Breast epithelium (tissue), 4 donors: Measurements from ENCODE around the gene AARS2. TPM values are rescaled to one million over a fixed set of nuclear protein-coding genes. Genes with fewer than 3 reads are reported as not detected.

Source experiments
- DNase-seq, 2 donors: peaks; one replicate each; pipeline ENCODE4 v3.0.0-alpha.2; 2019; ENCODE audit warnings: low spot score in 2 of 2
- H3K27ac ChIP-seq, 2 donors: fragments of 200-600 bp; sonication (generic) in 1 of 2; one replicate each; pipeline ENCODE4 v1.5.1; 2016 to 2019; ENCODE audit warnings: mild to moderate bottlenecking in 1 of 2
- H3K27me3 ChIP-seq, 2 donors: fragments of 200-600 bp; sonication (generic) in 1 of 2; one replicate each; pipeline versions ENCODE4 v1.5.1 to v1.6.0; 2017 to 2019; ENCODE audit warnings: control low read depth in 1 of 2, mild to moderate bottlenecking in 1 of 2
- H3K36me3 ChIP-seq: fragments of 200-600 bp; one replicate; pipeline ENCODE4 v1.5.1; 2019
- H3K4me1 ChIP-seq, 2 donors: fragments of 200-600 bp; sonication (generic); one replicate each; pipeline ENCODE4 v1.5.1; 2016 to 2019; ENCODE audit warnings: control low read depth in 1 of 2
- H3K4me3 ChIP-seq, 3 donors: fragments of 200-600 bp; sonication (generic); 1 replicate in 2 of 3; 2 replicates in 1 of 3; pipeline ENCODE4 v1.5.1; 2016 to 2019; ENCODE audit warnings: mild to moderate bottlenecking in 3 of 3, moderate library complexity in 2 of 3
- H3K9me3 ChIP-seq, 2 donors: fragments of 200-600 bp; sonication (generic) in 1 of 2; one replicate each; pipeline ENCODE4 v1.5.1; 2016 to 2019; ENCODE audit warnings: control low read depth in 1 of 2
- CTCF ChIP-seq, 3 donors: fragments of 450-650 bp; IDR thresholded peaks; one replicate each; pipeline ENCODE4 v1.5.1; 2016 to 2017; ENCODE audit warnings: antibody characterized with exemption in 3 of 3, mild to moderate bottlenecking in 3 of 3, moderate library complexity in 3 of 3
- POLR2A ChIP-seq: fragments of 450-650 bp; IDR thresholded peaks from one replicate; pipeline ENCODE4 v1.6.1; 2016; ENCODE audit warnings: antibody characterized with exemption, mild to moderate bottlenecking, moderate library complexity
- POLR2AphosphoS5 ChIP-seq, 3 donors: sonication (generic); formaldehyde crosslinking; IDR thresholded peaks; one replicate each; pipeline ENCODE4 v1.6.1; 2017; ENCODE audit warnings: antibody characterized with exemption in 3 of 3
- intact Hi-C: fragments of 100-400 bp; cut with DNase I; formaldehyde crosslinking; loops from one replicate; pipeline ENCODE4 v1.15.1; 2023; ENCODE audit warnings: low total_unique reads
- total RNA-seq, 3 donors: library from RNA; depleted of rRNA; stranded (reverse); fragments of >200 nt; gene quantifications; one replicate each; pipeline ENCODE4 v1.1.0, GENCODE V29; 2016

The AARS2 gene
- total RNA-seq, 3 donors from 2014 or later: 6.9 to 16.5 (median 12.8) TPM

- H3K9me3 ChIP-seq: no peaks in the 10 kb centered on the region
- peaks cover 0 to 32% of the 10 kb centered on the region in 2 donors for H3K27me3 ChIP-seq
These were observed 26.4 kb downstream of the AARS2 start for GRCh38 chr6:44286747-44287146.

DNA sequence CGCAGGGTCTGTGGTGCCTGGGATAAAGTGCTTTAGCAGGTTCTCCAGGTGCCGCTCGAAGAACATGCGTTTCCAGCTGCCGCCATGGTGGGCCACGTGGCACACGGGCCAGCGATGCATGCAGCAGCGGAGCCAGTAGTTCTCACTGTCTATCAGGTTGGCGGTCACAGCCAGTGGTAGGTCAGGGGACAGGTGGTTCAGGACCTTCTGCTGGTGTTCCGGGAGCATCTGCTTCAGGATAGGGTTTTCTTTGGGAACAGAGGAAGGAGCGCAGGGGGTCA is 26.9 kb downstream of the AARS2 start:
- H3K27me3 ChIP-seq: peaks cover 0 to 29% of the 10 kb centered on the region in 2 donors
- TF ChIP-seq POLR2AphosphoS5 (IDR thresholded peaks at IDR 0.05) (no peak), POLR2A (no peak)
- no peak overlapping the region for H3K27ac ChIP-seq
- no peaks in the 10 kb centered on the region for H3K9me3 ChIP-seq
- no peak for DNase-seq
- no peak overlapping the region for H3K4me3 ChIP-seq
- no peaks in the 10 kb centered on the region for H3K4me1 ChIP-seq
- no peaks in the 10 kb centered on the region for H3K36me3 ChIP-seq
- intact Hi-C loops: no loop called here

More at GRCh38 chr6:44286747-44287146, 26.4 kb downstream of the AARS2 start:
- no peak for DNase-seq
- no peak for TF ChIP-seq POLR2AphosphoS5 (IDR thresholded peaks at IDR 0.05)
- Histone ChIP-seq H3K36me3 (no peaks in the 10 kb centered on the region), H3K27ac (no peak overlapping the region), H3K4me1 (no peaks in the 10 kb centered on the region), H3K4me3 (no peak overlapping the region)
- intact Hi-C loops: no loop called here

- Histone ChIP-seq H3K36me3 (no peaks in the 10 kb centered on the region), H3K27me3 (peaks cover 0 to 24% of the 10 kb centered on the region in 2 donors), H3K4me1 (no peaks in the 10 kb centered on the region), H3K9me3 (no peaks in the 10 kb centered on the region), H3K4me3 (no peak overlapping the region), H3K27ac (no peak overlapping the region)
- TF ChIP-seq CTCF (IDR thresholded peaks at IDR 0.05) (no peak), POLR2AphosphoS5 (IDR thresholded peaks at IDR 0.05) (no peak), POLR2A (no peak)
- intact Hi-C loops: no loop called here
- no peak for DNase-seq
These were observed 27.4 kb downstream of the AARS2 start for GRCh38 chr6:44285552-44286284.

- no peak overlapping the region for H3K4me3 ChIP-seq
- TF ChIP-seq CTCF (IDR thresholded peaks at IDR 0.05): no peak
- TF ChIP-seq POLR2A: no peak
- no peak for TF ChIP-seq POLR2AphosphoS5 (IDR thresholded peaks at IDR 0.05)
- H3K9me3 ChIP-seq: no peaks in the 10 kb centered on the region
- H3K4me1 ChIP-seq: no peaks in the 10 kb centered on the region
- H3K27ac ChIP-seq: no peak overlapping the region
- intact Hi-C loops: no loop called here
- H3K27me3 ChIP-seq: peaks cover 0 to 15% of the 10 kb centered on the region in 2 donors
- DNase-seq: no peak
- no peaks in the 10 kb centered on the region for H3K36me3 ChIP-seq
These were observed 28.3 kb downstream of the AARS2 start for GRCh38 chr6:44284867-44285266.

DNA sequence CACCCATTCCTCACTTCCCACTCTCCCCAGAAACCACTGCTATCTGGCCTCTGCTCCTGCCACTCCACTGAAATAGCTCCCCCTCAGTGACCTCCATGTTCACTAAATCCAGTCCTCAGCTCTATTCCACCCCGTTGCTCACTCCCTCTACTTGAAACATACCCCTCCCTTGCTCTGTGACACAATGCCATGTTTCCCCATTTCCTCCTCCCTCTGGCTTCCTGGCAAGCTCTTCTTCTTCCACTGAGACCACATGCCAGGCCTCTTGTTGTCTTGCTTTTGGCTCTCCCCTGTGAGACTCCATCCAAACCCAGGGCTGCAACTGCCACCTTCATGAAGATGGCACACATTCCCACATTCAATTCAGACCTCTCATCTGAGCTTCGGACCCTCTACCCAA is 29.0 kb downstream of the AARS2 start:
- Histone ChIP-seq H3K27me3 (peaks cover 0 to 10% of the 10 kb centered on the region in 2 donors), H3K4me1 (no peaks in the 10 kb centered on the region), H3K36me3 (no peaks in the 10 kb centered on the region), H3K9me3 (no peaks in the 10 kb centered on the region), H3K4me3 (no peak overlapping the region), H3K27ac (no peak overlapping the region)
- no peak for TF ChIP-seq CTCF (IDR thresholded peaks at IDR 0.05)
- no peak for TF ChIP-seq POLR2AphosphoS5 (IDR thresholded peaks at IDR 0.05)
- no peak for TF ChIP-seq POLR2A
- intact Hi-C loops: no loop called here
- DNase-seq: no peak

DNA sequence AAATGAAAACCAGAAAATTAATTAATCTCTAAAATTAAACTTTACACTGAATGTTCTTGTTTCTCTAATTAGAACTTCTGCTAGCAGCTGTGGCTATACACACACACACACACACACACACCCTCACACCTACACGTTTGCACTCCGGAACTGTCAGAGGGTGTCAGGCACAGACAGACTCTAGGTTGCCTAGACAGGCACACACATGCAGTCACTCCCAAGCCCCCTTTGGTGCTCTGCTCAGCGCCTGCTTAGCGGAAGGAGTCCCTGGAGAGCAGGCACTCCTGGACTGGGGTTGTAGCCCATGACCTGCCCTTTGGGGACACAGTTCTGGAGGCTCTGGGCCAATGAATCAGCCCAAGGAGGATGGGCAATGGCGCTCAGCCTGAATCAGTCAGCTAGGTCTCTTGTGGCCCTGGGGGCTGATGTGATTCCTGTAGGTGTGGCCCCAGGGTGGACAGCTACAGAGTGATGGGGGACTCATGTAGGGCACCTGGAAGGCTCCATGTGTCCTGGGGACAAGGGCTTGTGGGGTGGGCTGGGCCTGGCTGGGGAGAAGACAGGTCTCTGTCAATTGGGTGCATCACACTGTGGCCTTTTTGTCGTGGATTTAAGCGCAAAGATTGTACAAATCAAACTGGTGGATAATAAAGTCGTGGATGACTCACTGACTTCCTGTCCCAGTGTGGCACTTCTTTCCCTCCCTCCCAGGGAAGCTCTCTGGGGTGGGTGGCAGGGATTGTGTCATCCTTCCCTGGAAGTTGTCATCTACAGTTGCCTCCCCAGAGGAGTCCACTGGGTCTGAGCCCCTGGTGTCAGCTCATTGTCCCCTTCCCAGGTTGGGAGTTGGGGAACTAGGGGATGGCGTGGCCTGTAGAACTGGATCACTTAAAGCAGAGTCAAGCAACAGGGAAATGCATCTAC is 34.1 kb downstream of the AARS2 start:
- intact Hi-C loops: no loop called here
- Histone ChIP-seq H3K4me1 (no peaks in the 10 kb centered on the region), H3K27me3 (peaks cover 0 to 29% of the 10 kb centered on the region in 2 donors), H3K27ac (no peak overlapping the region), H3K9me3 (no peaks in the 10 kb centered on the region), H3K36me3 (no peaks in the 10 kb centered on the region), H3K4me3 (no peak overlapping the region)
- DNase-seq: no peak
- no peak for TF ChIP-seq CTCF (IDR thresholded peaks at IDR 0.05)
- no peak for TF ChIP-seq POLR2A
- no peak for TF ChIP-seq POLR2AphosphoS5 (IDR thresholded peaks at IDR 0.05)
